Uterus (tissue), 4 donors: ENCODE results near the gene R3HDML. TPM values are rescaled to one million over a fixed set of nuclear protein-coding genes. Genes with fewer than 3 reads are reported as not detected.

ENCODE experiments used
- DNase-seq, 2 donors: peaks; one replicate each; pipeline ENCODE4 v3.0.0-alpha.2; 2019 to 2020
- H3K27ac ChIP-seq, 2 donors: fragments of 200-600 bp; sonication (generic); 1 replicate in 1 of 2; 2 replicates in 1 of 2; pipeline ENCODE4 v1.5.1; 2016 to 2018
- H3K27me3 ChIP-seq, 2 donors: fragments of 200-600 bp; sonication (generic); one replicate each; pipeline ENCODE4 v1.5.1; 2018 to 2019; ENCODE audit warnings: control low read depth in 1 of 2
- H3K36me3 ChIP-seq, 2 donors: fragments of 200-600 bp; sonication (generic); one replicate each; pipeline ENCODE4 v1.5.1; 2019; ENCODE audit warnings: control low read depth in 1 of 2
- H3K4me1 ChIP-seq, 2 donors: fragments of 200-600 bp; sonication (generic); one replicate each; pipeline ENCODE4 v1.5.1; 2018 to 2019; ENCODE audit warnings: control low read depth in 1 of 2
- H3K4me3 ChIP-seq, 2 donors: fragments of 200-600 bp; sonication (generic); 1 replicate in 1 of 2; 2 replicates in 1 of 2; pipeline ENCODE4 v1.5.1; 2018 to 2019; ENCODE audit warnings: mild to moderate bottlenecking in 1 of 2
- H3K9me3 ChIP-seq, 2 donors: fragments of 200-600 bp; sonication (generic); one replicate each; pipeline ENCODE4 v1.5.1; 2019; ENCODE audit warnings: control low read depth in 1 of 2
- CTCF ChIP-seq, 4 experiments: fragments of 200-600 bp in 2 of 4; fragments of 450-650 bp in 2 of 4; sonication (generic) in 2 of 4; IDR thresholded peaks; one replicate each; pipeline ENCODE4 v1.5.1; 2016 to 2019; ENCODE audit warnings: antibody characterized with exemption in 4 of 4, mild to moderate bottlenecking in 2 of 4, moderate library complexity in 1 of 4
- POLR2A ChIP-seq, 2 donors: fragments of 450-650 bp; IDR thresholded peaks; one replicate each; pipeline ENCODE4 v1.6.1; 2016; ENCODE audit warnings: antibody characterized with exemption in 2 of 2, mild to moderate bottlenecking in 1 of 2, moderate library complexity in 1 of 2
- intact Hi-C: fragments of 100-400 bp; cut with DNase I; formaldehyde crosslinking; loops from one replicate; pipeline ENCODE4 v1.15.1; 2023; ENCODE audit warnings: low total_unique reads
- total RNA-seq, 4 donors: library from RNA; depleted of rRNA in 3 of 4; stranded (reverse); fragments of >200 nt in 3 of 4; gene quantifications; one replicate each; pipeline versions ENCODE4 v1.1.0 to v1.2.4, GENCODE V29; 2014 to 2023
- donor health status: DM: yes; HTN: yes; CAD: no.

Gene R3HDML
- total RNA-seq, 4 donors from 2014 or later, result not detected

GRCh38 chr20:44382641-44383040, 45.8 kb downstream of the R3HDML start:
- no peaks in the 10 kb centered on the region for H3K9me3 ChIP-seq
- no peaks in the 10 kb centered on the region for H3K4me1 ChIP-seq
- TF ChIP-seq POLR2A (IDR thresholded peaks at IDR 0.05) (no peak), CTCF (IDR thresholded peaks at IDR 0.05) (no peak)
- no peak overlapping the region for H3K4me3 ChIP-seq
- no peaks in the 10 kb centered on the region for H3K27me3 ChIP-seq
- DNase-seq, result no peak
- intact Hi-C loops, result no loop called here
- no peak overlapping the region for H3K27ac ChIP-seq
- no peaks in the 10 kb centered on the region for H3K36me3 ChIP-seq

GRCh38 chr20:44384423-44385027, 47.7 kb downstream of the R3HDML start:
- no peaks in the 10 kb centered on the region for H3K4me1 ChIP-seq
- H3K9me3 ChIP-seq, result no peaks in the 10 kb centered on the region
- DNase-seq, result peak; percentile 69 to 72
- no peak overlapping the region for H3K27ac ChIP-seq
- H3K4me3 ChIP-seq, result no peak overlapping the region
- no peaks in the 10 kb centered on the region for H3K36me3 ChIP-seq
- no peaks in the 10 kb centered on the region for H3K27me3 ChIP-seq
- no peak for TF ChIP-seq POLR2A (IDR thresholded peaks at IDR 0.05)
- TF ChIP-seq CTCF (IDR thresholded peaks at IDR 0.05), result peak; percentile 58 to 75 (median 65)
- intact Hi-C loops, result no loop called here

GRCh38 chr20:44388466-44389023, 51.7 kb downstream of the R3HDML start:
- intact Hi-C loops, result no loop called here
- no peaks in the 10 kb centered on the region for H3K36me3 ChIP-seq

GRCh38 chr20:44389871-44390270, 53.0 kb downstream of the R3HDML start:
- no peak overlapping the region for H3K27ac ChIP-seq
- H3K9me3 ChIP-seq, result no peaks in the 10 kb centered on the region
- H3K4me1 ChIP-seq, result no peaks in the 10 kb centered on the region

More at GRCh38 chr20:44388466-44389023, 51.7 kb downstream of the R3HDML start:
- Histone ChIP-seq H3K4me1 (no peaks in the 10 kb centered on the region), H3K27me3 (no peaks in the 10 kb centered on the region), H3K27ac (no peak overlapping the region), H3K4me3 (no peak overlapping the region), H3K9me3 (no peaks in the 10 kb centered on the region)
- TF ChIP-seq CTCF (IDR thresholded peaks at IDR 0.05) (peak; percentile 32 to 59 (median 51)), POLR2A (IDR thresholded peaks at IDR 0.05) (no peak)
- peak; percentile 23 to 46 for DNase-seq

More at GRCh38 chr20:44389871-44390270, 53.0 kb downstream of the R3HDML start:
- intact Hi-C loops, result no loop called here
- Histone ChIP-seq H3K36me3 (no peaks in the 10 kb centered on the region), H3K4me3 (no peak overlapping the region), H3K27me3 (no peaks in the 10 kb centered on the region)
- no peak for DNase-seq
- TF ChIP-seq POLR2A (IDR thresholded peaks at IDR 0.05) (no peak), CTCF (IDR thresholded peaks at IDR 0.05) (no peak)
